Ectodermal cell (in vitro differentiated cells): ENCODE measurements around the gene RPL18.
A peak's percentile ranks its signal among the peaks of the same experiment; 100 is the strongest.

Experiments
- H3K27ac ChIP-seq: 2 replicates; pipeline ENCODE4 v1.7.0; 2013; ENCODE audit warnings: mild to moderate bottlenecking, low read depth, low read length; ENCODE audit not compliant: insufficient read depth, poor library complexity, severe bottlenecking
- H3K27me3 ChIP-seq: 2 replicates; pipeline ENCODE4 v1.7.0; 2013; ENCODE audit warnings: mild to moderate bottlenecking, low read length; ENCODE audit not compliant: insufficient read depth, control insufficient read depth, poor library complexity, severe bottlenecking
- H3K36me3 ChIP-seq: one replicate; pipeline ENCODE4 v1.7.0; 2013; ENCODE audit warnings: low read length; ENCODE audit not compliant: control insufficient read depth, insufficient read depth
- H3K4me1 ChIP-seq: one replicate; pipeline ENCODE4 v1.7.0; 2013; ENCODE audit warnings: low read length; ENCODE audit not compliant: control insufficient read depth, insufficient read depth
- H3K4me3 ChIP-seq: 2 replicates; pipeline ENCODE4 v1.7.0; 2013; ENCODE audit warnings: low read depth, low read length, control low read depth; ENCODE audit not compliant: insufficient read depth
- H3K9me3 ChIP-seq: 2 replicates; pipeline ENCODE4 v1.7.0; 2013; ENCODE audit warnings: mild to moderate bottlenecking, low read length, moderate library complexity; ENCODE audit not compliant: control insufficient read depth
- WGBS, 2 experiments: methylation state at CpG; one replicate each; pipeline ENCODE4 v1.1.7; 2013; ENCODE audit warnings: missing lambda C conversion rate in 2 of 2; 5-methylcytosine and 5-hydroxymethylcytosine counted together

The RPL18 gene

GRCh38 chr19:48600679-48601417 is 18.1 kb downstream of the RPL18 start:
- WGBS, 2 experiments = 91% methylated on average over 21 of the region's 21 CpGs
- H3K4me1 ChIP-seq = no peaks in the 10 kb centered on the region
- no peaks in the 10 kb centered on the region for H3K27me3 ChIP-seq
- no peak overlapping the region for H3K4me3 ChIP-seq
- H3K36me3 ChIP-seq = no peaks in the 10 kb centered on the region
- H3K27ac ChIP-seq = no peak overlapping the region
- H3K9me3 ChIP-seq = no peaks in the 10 kb centered on the region

- Histone ChIP-seq H3K27me3 (no peaks in the 10 kb centered on the region), H3K36me3 (no peaks in the 10 kb centered on the region), H3K4me1 (no peaks in the 10 kb centered on the region), H3K27ac (no peak overlapping the region), H3K4me3 (no peak overlapping the region), H3K9me3 (no peaks in the 10 kb centered on the region)
- 85 to 87% methylated on average over 30 of the region's 30 CpGs for WGBS, 2 experiments
Observed at GRCh38 chr19:48598996-48599700, 19.8 kb downstream of the RPL18 start.

DNA sequence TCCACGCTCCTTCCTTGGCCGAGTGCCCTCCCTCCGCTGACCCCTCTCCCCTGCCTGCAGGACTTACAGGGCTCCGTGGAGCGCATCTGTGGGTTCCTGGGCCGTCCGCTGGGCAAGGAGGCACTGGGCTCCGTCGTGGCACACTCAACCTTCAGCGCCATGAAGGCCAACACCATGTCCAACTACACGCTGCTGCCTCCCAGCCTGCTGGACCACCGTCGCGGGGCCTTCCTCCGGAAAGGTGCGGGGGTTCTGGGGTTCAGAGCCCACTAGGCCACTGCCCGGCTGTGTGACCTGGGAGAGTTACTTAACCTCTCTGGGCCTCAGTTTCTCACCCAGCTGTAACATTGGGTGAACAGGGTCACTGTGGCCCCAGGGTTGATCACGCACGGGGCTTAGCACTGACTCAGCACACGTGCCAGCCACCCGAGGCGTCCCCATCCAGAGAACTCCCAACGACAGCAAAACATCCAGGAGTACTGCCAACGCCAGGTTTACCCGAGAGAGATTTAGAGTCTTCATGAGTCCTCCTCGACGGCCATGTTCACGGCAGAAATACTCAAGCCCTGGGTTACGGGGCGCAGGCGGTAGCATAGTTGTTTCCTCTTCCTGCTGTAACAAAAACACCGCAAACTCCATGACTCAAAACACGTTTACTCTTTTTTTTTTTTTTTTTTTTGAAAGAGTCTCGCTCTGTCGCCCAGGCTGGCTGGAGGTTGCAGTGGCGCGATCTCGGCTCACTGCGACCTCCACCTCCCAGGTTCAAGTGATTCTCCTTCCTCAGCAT is 22.1 kb downstream of the RPL18 start:
- WGBS, 2 experiments = 89 to 91% methylated on average over 39 of the region's 39 CpGs
- no peaks in the 10 kb centered on the region for H3K9me3 ChIP-seq
- no peaks in the 10 kb centered on the region for H3K36me3 ChIP-seq
- H3K4me1 ChIP-seq = no peaks in the 10 kb centered on the region
- H3K27ac ChIP-seq = no peak overlapping the region
- no peak overlapping the region for H3K4me3 ChIP-seq
- no peaks in the 10 kb centered on the region for H3K27me3 ChIP-seq

DNA sequence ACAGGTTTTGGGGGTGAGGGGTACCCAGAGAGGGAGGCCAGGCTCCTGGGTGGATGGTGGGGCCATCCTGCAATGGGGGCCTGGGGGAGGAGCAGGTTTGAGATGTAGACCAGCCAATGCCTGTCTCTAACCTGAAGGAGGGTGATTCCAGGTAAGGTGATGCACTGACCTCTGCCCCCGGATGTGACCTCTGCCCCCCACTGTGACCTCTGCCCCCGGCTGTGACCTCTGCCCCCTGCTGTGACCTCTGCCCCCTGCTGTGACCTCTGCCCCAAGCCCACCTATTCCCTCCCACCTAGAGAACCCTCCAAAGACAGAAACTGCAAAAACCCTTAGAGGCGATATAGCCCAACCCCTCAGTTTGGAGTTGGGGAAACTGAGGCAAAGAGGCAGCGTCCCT is 22.7 kb downstream of the RPL18 start:
- 93 to 95% methylated on average over 4 of the region's 4 CpGs for WGBS, 2 experiments
- no peaks in the 10 kb centered on the region for H3K9me3 ChIP-seq
- no peaks in the 10 kb centered on the region for H3K4me1 ChIP-seq
- no peak overlapping the region for H3K4me3 ChIP-seq
- no peak overlapping the region for H3K27ac ChIP-seq
- H3K36me3 ChIP-seq = no peaks in the 10 kb centered on the region
- H3K27me3 ChIP-seq = no peaks in the 10 kb centered on the region

DNA sequence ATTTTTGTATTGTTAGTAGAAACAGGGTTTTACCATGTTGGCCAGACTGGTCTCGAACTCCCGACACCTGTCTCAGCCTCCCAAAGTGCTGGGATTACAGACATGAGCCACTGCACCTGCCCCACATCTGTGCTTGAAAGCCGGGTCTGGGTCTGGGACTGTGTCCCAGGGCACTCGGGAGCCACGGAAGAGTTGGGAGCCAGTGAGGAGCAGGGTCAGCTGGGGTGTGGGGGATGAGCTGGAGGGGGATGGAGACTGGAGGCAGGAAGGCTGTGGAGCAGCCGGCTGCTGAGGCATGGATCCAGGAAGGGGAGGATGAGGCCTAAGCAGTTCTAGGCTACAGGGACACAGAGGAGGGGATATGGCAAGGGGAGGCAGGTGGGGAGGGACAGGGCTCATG is 23.1 kb downstream of the RPL18 start:
- WGBS, 2 experiments = 88 to 91% methylated on average over 6 of the region's 6 CpGs

GRCh38 chr19:48595171-48595570 is 23.8 kb downstream of the RPL18 start:
- H3K4me3 ChIP-seq = no peak overlapping the region
- H3K9me3 ChIP-seq = no peaks in the 10 kb centered on the region
- H3K4me1 ChIP-seq = no peaks in the 10 kb centered on the region
- 89 to 90% methylated on average over 9 of the region's 9 CpGs for WGBS, 2 experiments
- no peaks in the 10 kb centered on the region for H3K27me3 ChIP-seq
- no peaks in the 10 kb centered on the region for H3K36me3 ChIP-seq
- no peak overlapping the region for H3K27ac ChIP-seq

More for the DNA sequence above, 23.1 kb downstream of the RPL18 start:
- Histone ChIP-seq H3K36me3 (no peaks in the 10 kb centered on the region), H3K27me3 (no peaks in the 10 kb centered on the region), H3K4me3 (no peak overlapping the region), H3K4me1 (no peaks in the 10 kb centered on the region), H3K9me3 (no peaks in the 10 kb centered on the region), H3K27ac (no peak overlapping the region)

- Histone ChIP-seq H3K4me3 (no peak overlapping the region), H3K9me3 (no peaks in the 10 kb centered on the region), H3K36me3 (no peaks in the 10 kb centered on the region), H3K27me3 (peaks cover 6% of the 10 kb centered on the region), H3K4me1 (no peaks in the 10 kb centered on the region), H3K27ac (no peak overlapping the region)
- WGBS, 2 experiments = 85% methylated on average over 5 of the region's 5 CpGs
Observed at GRCh38 chr19:48591021-48591420, 28.0 kb downstream of the RPL18 start.

DNA sequence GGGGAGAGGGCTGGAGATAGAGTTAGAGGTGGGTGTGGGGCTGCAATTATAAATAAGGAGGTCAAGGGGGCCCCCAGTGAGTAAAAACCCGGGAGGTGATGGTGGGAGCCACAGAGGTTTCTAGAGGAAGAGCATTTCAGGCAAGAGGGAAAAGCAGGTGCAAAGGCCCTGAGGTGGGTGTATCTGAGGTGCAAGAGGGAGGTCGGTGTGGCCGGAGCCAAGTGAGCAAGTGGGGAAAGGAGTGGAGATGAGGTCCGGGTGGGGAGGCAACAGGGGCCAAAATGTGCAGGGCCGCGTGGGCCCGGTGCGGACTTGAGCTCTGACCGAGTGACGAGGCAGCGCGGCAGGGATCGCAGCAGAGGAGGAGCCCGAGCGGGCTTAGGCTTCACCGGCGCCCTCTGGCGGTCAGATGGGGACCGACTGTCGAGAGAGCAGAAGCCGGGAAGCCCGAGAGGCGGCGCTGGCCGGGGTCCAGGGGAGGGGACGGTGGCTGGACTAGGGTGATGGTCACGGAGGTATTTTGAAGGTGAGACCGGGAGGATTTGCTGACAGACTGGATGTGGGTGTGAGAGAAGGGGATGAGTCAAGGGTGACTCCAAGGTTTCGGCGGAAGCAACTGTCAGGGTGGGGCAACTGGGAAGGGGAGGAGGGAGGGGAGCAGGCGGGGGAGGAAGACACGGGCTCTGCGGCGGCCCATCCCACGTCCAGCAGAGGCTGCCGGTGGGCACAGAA is 30.1 kb downstream of the RPL18 start:
- 7 to 8% methylated on average over 36 of the region's 36 CpGs for WGBS, 2 experiments
- Histone ChIP-seq H3K4me3 (peak overlapping the region; percentile 1), H3K27me3 (peaks cover 6% of the 10 kb centered on the region), H3K9me3 (no peaks in the 10 kb centered on the region), H3K36me3 (no peaks in the 10 kb centered on the region), H3K27ac (no peak overlapping the region), H3K4me1 (peaks cover 2% of the 10 kb centered on the region)

DNA sequence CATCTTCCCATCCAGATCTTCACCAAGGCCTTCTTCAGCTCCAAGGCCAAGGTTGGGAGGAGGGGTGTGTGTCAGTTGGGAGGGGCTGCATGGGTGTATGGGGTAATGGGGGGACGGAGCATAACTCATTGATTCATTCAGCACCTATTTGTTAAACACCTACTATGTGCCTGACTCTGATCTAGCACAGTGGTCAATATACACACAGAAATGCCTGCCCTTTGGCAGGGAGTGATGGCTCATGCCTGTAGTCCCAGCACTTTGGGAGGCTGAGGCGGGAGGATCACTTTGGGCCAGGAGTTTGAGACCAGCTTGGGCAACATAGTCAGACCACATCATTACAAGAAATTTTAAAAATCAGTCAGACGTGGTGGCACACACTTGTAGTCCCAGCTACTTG is 31.6 kb downstream of the RPL18 start:
- H3K4me1 ChIP-seq = peaks cover 2% of the 10 kb centered on the region

More for the DNA sequence above, 31.6 kb downstream of the RPL18 start:
- Histone ChIP-seq H3K9me3 (no peaks in the 10 kb centered on the region), H3K4me3 (no peak overlapping the region), H3K36me3 (no peaks in the 10 kb centered on the region), H3K27ac (no peak overlapping the region), H3K27me3 (peaks cover 6% of the 10 kb centered on the region)
- WGBS, 2 experiments = 85 to 88% methylated on average over 2 to 3 of the region's 3 CpGs
